Measurements from ENCODE around the gene TENT4B.

GRCh38 chr16:50133214-50133613 lies 19.9 kb upstream of the TENT4B start:
- TF ChIP-seq CTCF (IDR thresholded peaks at IDR 0.05) (no peak), POLR2AphosphoS5 (IDR thresholded peaks at IDR 0.05) (no peak), EP300 (IDR thresholded peaks at IDR 0.05) (no peak)

Measured in upper lobe of left lung (tissue), 4 donors.